Right cardiac atrium (tissue), 5 donors: ENCODE results near the gene TMEM19. TPM values are rescaled to one million over a fixed set of nuclear protein-coding genes. Genes with fewer than 3 reads are reported as not detected.

ENCODE experiments used
- ATAC-seq, 2 donors: fragments of 200-7000 bp; cut with Tn5 transposase; one replicate each; pipeline versions ENCODE4 v1.8.0 to v1.9.1; 2020; ENCODE audit warnings: moderate library complexity in 2 of 2, mild to moderate bottlenecking in 1 of 2
- DNase-seq, 3 donors: peaks; one replicate each; pipeline ENCODE4 v3.0.0-alpha.2; 2020
- H3K27ac ChIP-seq: one replicate; pipeline ENCODE4 v1.5.1; 2013; ENCODE audit warnings: mild to moderate bottlenecking, low read length, control low read depth, moderate library complexity
- H3K27me3 ChIP-seq: one replicate; pipeline ENCODE4 v1.6.1; 2013; ENCODE audit not compliant: control insufficient read depth, insufficient read depth
- H3K4me1 ChIP-seq: one replicate; pipeline ENCODE4 v1.6.1; 2013; ENCODE audit warnings: low read length; ENCODE audit not compliant: control insufficient read depth, insufficient read depth
- H3K4me3 ChIP-seq: one replicate; pipeline ENCODE4 v1.5.1; 2013; ENCODE audit warnings: low read length, control low read depth
- H3K9me3 ChIP-seq: one replicate; pipeline ENCODE4 v1.6.1; 2013; ENCODE audit warnings: low read length; ENCODE audit not compliant: control insufficient read depth
- WGBS: extraction: QIAGEN DNeasy Blood & Tissue Kit; methylation state at CpG from one replicate; pipeline ENCODE4 v1.1.7; 2013; 5-methylcytosine and 5-hydroxymethylcytosine counted together
- intact Hi-C, 4 donors: fragments of 100-400 bp; cut with DNase I; formaldehyde crosslinking; loops; one replicate each; pipeline versions ENCODE4 v1.11.0 to v1.14.0; 2022 to 2023
- polyA plus RNA-seq: library from polyadenylated mRNA; stranded (reverse); fragments of 200-250 nt; gene quantifications from one replicate; pipeline ENCODE4 v1.2.3, GENCODE V29; 2013
- total RNA-seq, 4 donors: library from RNA; stranded (reverse); fragmentation: NEBNext Ultra II Directional; extraction: Animal tissue kit (Norgen Biotek cat#: 25700); gene quantifications; one replicate each; pipeline ENCODE4 v1.2.1, GENCODE V29; 2021
- donor health status: healthy with polysubstance abuse.
- donor health status: DM: no; HTN: yes; CAD: no.
- donor health status: DM: no; HTN: no; CAD: no.
- donor health status: DM: no; HTN: yes; CAD: no; lungs with severe emphysema.
- donor health status: DM: yes; HTN: yes; CAD: no.

The TMEM19 gene
- total and polyA plus RNA-seq, 5 donors: 14.0 to 31.3 (median 28.9) TPM

DNA sequence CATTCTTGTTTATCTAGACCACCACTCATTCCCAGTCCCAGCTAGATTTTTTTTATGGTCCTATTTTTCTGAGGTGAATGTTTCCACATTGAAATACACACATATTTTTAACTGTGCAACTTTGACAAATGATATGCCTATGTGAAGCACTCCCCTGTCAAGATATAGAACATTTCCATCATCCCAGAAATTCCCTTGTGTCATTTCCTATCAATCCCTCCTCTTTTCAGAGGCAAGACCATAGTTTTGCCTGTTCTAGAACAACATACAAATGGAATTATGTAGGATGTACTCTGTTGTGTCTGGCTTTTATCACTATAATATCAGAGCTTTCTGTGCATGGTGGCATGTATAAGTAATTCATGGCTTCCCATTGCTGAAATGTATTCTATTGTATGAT is 32.7 kb downstream of the TMEM19 start:
- no peak for ATAC-seq
- Histone ChIP-seq H3K27me3 (no peaks in the 10 kb centered on the region), H3K4me3 (no peak overlapping the region), H3K4me1 (no peaks in the 10 kb centered on the region), H3K9me3 (no peaks in the 10 kb centered on the region), H3K27ac (no peak overlapping the region)
- DNase-seq: no peak
- intact Hi-C loops: no loop called here

DNA sequence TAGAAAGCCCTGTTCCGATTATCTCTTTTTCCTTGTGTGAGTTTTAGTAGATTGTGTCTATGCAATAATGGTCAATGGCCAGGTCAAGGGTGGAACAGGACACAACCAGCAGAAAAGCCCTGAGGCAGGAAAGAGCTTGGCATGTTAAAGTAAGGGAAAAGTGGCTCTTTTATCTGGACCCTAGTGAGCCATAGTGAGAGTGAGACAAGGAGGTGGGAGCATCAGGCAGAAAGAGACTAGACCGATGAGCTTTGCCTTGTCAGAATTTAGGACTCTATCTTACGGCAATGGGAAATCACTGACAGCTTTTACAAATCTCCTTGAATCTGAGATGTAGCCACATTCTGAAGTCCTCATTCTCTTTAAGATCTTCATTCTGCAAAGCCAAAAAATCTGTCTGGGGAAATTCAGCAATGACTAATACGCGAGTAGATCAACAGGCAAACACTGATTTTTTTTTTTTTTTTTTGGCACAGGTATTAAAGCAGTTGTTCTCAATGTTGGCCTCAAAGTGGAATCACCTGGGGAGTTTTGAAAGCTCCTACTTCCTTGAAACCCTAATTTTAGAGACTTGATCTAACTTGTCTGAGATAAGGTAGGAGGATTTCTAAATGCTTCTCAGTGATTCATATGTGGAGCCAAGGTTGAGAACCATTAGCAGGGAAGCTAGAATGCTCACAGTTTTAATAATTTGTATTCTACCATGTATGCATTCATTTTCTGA is 33.9 kb downstream of the TMEM19 start:
- no peak overlapping the region for H3K4me3 ChIP-seq
- H3K9me3 ChIP-seq: no peaks in the 10 kb centered on the region
- intact Hi-C loops: no loop called here
- ATAC-seq (no peak), DNase-seq (no peak)
- WGBS: 90% methylated on average over 5 of the region's 5 CpGs
- H3K27ac ChIP-seq: no peak overlapping the region
- no peaks in the 10 kb centered on the region for H3K27me3 ChIP-seq
- no peaks in the 10 kb centered on the region for H3K4me1 ChIP-seq

DNA sequence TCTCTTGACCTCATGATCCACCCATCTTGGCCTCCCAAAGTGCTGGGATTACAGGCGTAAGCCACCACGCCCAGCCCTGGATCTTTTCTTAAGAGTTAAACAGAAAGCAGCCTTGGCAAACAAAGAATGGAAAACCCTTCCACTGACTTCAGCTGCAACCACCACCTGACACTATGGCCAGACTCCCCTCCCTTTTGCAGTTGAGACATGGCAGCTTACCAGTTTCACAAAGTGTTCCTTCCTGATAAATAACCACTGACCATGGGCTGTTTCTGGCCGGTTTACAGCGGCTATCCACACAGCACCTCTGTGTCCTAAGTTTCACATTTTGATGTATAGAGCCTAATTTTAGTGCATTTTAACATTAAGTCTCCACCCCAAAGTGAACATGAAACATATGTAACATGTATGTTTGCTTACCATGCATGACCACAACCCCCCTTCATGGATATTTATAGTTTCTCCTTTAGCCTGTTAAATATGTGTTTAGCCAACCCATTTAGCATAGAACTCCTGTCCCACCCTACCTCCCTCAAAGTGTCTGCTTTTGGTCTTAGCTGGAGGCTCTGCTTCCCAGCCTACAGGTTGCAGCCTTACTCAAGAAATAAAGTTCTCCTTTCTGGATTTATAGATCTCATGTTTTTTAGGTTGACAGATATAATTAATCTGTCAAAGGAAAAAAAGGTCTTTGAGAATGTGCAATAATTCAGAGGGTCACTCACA is 36.1 kb downstream of the TMEM19 start:
- DNase-seq (no peak), ATAC-seq (peak; percentile 20 to 24)
- no peaks in the 10 kb centered on the region for H3K27me3 ChIP-seq
- no peaks in the 10 kb centered on the region for H3K4me1 ChIP-seq
- no peaks in the 10 kb centered on the region for H3K9me3 ChIP-seq
- H3K4me3 ChIP-seq: no peak overlapping the region
- H3K27ac ChIP-seq: no peak overlapping the region
- intact Hi-C loops: no loop called here
- WGBS: 84% methylated on average over 4 of the region's 4 CpGs

DNA sequence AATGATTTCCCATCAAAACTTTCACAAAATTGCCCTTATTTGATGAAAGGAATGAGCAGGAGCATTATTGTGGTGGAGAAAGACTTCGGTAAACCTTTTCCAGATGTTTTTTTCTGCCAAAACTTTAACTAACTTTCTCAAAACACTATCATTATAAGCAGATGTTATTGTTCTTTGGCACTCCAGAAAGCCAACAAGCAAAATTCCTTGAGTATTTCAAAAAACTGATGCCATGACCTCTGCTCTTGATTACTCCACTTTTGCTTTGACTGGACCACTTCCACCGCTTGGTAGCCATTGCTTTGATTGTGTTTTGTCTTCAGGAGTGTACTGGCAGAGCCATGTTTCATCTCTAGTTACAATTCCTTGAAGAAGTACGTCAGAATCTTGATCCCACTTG is 39.1 kb downstream of the TMEM19 start:
- DNase-seq: no peak
- Histone ChIP-seq H3K4me3 (no peak overlapping the region), H3K27ac (no peak overlapping the region), H3K4me1 (no peaks in the 10 kb centered on the region), H3K27me3 (no peaks in the 10 kb centered on the region), H3K9me3 (no peaks in the 10 kb centered on the region)
- WGBS: 72% methylated on average over 3 of the region's 3 CpGs
- intact Hi-C loops: no loop called here
- ATAC-seq: no peak

DNA sequence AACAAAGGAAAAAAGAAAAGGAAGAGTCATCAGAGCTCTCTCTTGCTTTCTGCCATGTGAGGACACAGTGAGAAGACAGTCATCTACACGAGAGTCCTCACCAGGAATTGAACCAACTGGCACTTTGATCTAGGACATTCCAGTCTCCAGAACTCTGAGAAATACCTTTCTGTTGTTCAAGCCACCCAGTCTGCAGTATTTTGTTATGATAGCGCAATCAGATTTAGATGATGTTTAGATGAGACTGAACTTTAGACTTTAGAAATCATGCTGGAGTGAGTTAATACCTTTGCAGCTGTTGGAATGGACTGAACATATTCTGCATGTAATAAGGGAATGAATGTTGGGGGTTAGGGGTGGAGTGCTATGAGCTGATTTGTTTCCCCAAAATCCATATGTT is 40.7 kb downstream of the TMEM19 start:
- intact Hi-C loops: no loop called here
- WGBS: 76% methylated on average over 2 of the region's 2 CpGs
- no peaks in the 10 kb centered on the region for H3K27me3 ChIP-seq
- H3K4me3 ChIP-seq: no peak overlapping the region
- no peaks in the 10 kb centered on the region for H3K4me1 ChIP-seq
- H3K27ac ChIP-seq: no peak overlapping the region
- DNase-seq: no peak
- no peak for ATAC-seq
- H3K9me3 ChIP-seq: no peaks in the 10 kb centered on the region

DNA sequence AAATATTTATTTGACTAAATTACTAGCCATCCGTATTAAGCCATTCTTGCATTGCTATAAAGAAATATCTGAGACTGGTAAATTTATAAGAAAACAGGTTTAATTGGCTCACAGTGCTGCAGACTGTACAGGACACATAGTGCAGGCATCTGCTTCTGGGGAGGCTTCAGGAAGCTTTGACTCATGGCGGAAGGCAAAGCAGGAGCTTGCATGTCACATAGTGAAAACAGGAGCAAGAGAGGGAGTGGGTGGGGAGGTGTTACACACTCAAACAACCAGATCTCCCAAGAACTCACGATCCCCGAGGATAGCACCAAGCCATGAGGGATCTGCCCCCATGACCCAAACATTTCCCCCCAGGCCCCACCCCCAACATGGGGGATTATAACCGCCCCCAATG is 42.1 kb downstream of the TMEM19 start:
- DNase-seq (no peak), ATAC-seq (no peak)
- H3K27me3 ChIP-seq: no peaks in the 10 kb centered on the region
- no peak overlapping the region for H3K4me3 ChIP-seq
- H3K4me1 ChIP-seq: no peaks in the 10 kb centered on the region
- 77% methylated on average over 5 of the region's 5 CpGs for whole genome bisulfite sequencing
- H3K9me3 ChIP-seq: no peaks in the 10 kb centered on the region
- no peak overlapping the region for H3K27ac ChIP-seq
- intact Hi-C loops: no loop called here

DNA sequence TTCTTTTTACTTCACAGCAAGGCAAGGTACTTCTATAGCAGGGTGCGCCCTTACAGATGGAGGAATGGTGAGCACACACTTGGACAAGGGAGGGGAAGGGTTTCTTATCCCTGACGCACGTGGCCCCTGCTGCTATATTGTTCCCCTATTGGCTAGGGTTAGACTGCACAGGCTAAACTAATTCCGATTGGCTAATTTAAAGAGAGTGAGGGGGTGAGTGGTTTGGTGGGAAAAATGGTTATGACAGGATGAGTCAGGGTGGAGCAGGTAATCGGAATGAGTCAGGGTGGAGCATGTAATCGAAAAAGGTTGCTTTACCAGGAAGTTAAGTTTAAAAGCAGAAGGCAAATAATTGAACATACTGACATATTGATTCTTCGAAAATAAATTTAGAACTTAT is 45.1 kb downstream of the TMEM19 start:
- no peak for ATAC-seq
- 73% methylated on average over 7 of the region's 7 CpGs for whole genome bisulfite sequencing
- Histone ChIP-seq H3K4me3 (no peak overlapping the region), H3K27ac (no peak overlapping the region), H3K9me3 (no peaks in the 10 kb centered on the region), H3K4me1 (no peaks in the 10 kb centered on the region), H3K27me3 (no peaks in the 10 kb centered on the region)
- DNase-seq: no peak
- intact Hi-C loops: no loop called here

DNA sequence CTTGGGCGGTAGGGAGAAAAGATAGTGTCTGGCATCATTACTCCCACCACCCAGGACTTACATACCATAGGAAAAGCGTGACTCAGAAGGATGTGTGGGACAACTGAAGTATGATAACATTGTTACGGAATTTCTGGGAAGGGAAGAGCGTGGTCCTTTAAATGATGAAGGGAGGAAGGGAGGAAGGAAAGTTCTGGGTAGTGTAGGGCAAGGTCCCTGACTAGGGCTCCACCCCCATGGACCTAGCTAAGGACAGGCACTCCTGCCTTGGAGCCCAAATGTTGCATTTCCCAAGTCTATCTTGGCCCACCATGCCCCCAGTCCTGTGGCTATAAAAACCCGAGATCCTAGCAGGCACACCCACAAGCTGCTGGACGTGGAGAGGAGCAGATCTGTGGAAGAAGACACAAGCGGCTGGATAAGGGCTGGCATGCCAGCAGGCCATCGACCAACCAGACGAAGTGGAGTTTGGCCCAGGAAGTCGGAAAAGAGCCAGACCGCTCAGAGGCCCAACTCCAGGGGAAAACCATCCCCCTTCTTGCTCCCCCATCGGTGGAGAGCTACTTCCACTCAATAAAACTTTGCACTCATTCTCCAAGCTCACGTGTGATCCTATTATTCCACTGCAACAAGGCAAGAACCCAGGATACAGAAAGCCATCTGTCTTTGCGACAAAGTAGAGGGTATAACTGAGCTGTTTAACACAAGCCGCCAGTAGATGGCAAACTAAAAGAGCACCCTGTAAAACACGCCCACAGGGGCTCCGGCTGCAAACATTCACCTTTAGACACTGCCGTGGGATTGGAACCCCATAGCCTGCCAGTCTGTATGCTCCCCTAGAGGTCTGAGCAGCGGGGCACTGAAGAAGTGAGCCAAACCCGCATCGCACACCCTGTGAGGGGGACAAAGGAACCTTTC is 45.8 kb downstream of the TMEM19 start:
- H3K27ac ChIP-seq: no peak overlapping the region
- H3K4me1 ChIP-seq: no peaks in the 10 kb centered on the region
- intact Hi-C loops: no loop called here
- DNase-seq: no peak
- no peaks in the 10 kb centered on the region for H3K9me3 ChIP-seq
- H3K4me3 ChIP-seq: no peak overlapping the region
- WGBS: 71% methylated on average over 21 of the region's 21 CpGs
- no peak for ATAC-seq
- no peaks in the 10 kb centered on the region for H3K27me3 ChIP-seq

DNA sequence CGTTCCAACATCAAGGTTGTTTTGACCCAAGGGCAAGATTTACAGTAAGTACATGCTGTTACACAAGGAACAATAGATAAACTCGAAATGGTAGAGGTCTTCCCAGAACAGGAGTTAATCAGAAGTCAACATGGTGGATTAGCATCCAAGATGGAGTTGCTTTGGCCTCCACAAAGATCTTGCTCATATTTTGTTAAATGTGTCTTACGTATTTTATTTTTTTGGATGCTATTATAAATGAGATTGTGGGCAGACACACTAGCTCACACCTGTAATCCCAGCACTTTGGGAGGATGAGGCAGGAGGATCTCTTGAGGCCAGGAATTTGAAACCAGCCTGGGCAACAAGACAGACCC is 46.5 kb downstream of the TMEM19 start:
- ATAC-seq: no peak
- 81% methylated on average over 3 of the region's 3 CpGs for WGBS
- H3K4me3 ChIP-seq: no peak overlapping the region
- H3K27ac ChIP-seq: no peak overlapping the region
- DNase-seq: no peak
- H3K27me3 ChIP-seq: no peaks in the 10 kb centered on the region
- no peaks in the 10 kb centered on the region for H3K4me1 ChIP-seq
- no peaks in the 10 kb centered on the region for H3K9me3 ChIP-seq
- intact Hi-C loops: no loop called here

DNA sequence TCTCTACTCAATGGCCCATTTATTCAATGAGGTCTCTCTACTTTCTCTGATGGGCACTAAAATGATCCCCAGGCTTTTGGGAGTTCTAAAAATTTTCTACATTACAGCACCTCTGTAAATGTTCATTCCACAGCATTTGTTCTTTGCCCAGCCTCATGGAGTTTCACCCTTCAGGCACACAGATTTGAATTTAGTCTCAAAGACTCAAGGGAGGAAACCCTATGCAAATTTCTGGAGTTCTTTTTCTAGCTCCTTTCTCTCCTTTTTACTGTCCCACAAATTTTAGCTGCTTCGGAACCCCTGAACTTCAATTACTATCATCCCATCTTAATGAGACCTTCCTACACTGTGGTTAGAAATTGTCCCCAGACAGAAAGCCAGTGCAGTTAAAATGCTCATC is 51.3 kb downstream of the TMEM19 start:
- 96% methylated on average over 1 of the region's 1 CpG for WGBS
- Histone ChIP-seq H3K9me3 (no peaks in the 10 kb centered on the region), H3K27ac (no peak overlapping the region), H3K4me3 (no peak overlapping the region), H3K27me3 (no peaks in the 10 kb centered on the region), H3K4me1 (no peaks in the 10 kb centered on the region)
- ATAC-seq (no peak), DNase-seq (no peak)
- intact Hi-C loops: no loop called here

DNA sequence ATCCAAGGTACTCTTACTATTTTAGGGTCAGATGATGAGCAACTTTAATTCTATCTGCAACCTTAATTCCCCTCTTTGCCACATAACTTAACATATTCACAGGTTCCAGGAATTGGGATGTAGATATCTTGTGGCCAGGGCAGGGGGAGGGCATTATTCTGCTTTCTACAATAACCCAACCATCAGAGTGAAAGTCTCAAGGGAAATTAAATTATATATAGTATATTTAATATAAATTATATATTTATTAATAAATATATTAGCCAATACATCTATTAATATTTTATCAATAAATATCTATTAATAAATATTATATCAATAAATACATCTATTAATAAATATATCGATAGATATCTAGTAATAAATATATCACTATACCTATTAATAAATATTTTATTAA is 57.1 kb downstream of the TMEM19 start:
- H3K4me3 ChIP-seq: no peak overlapping the region
- WGBS: 0% methylated on average over 1 of the region's 1 CpG
- DNase-seq (no peak), ATAC-seq (no peak)
- no peaks in the 10 kb centered on the region for H3K4me1 ChIP-seq
- no peaks in the 10 kb centered on the region for H3K9me3 ChIP-seq
- intact Hi-C loops: no loop called here
- no peak overlapping the region for H3K27ac ChIP-seq
- no peaks in the 10 kb centered on the region for H3K27me3 ChIP-seq
